Measurements from ENCODE around the gene BEND6.

The BEND6 gene

GRCh38 chr6:56963793-56964192 is 8.9 kb downstream of the BEND6 start:
- Histone ChIP-seq H4K20me1 (ENCODE audit: insufficient read depth, low read length, poor library complexity, severe bottlenecking) (no peaks in the 10 kb centered on the region), H3K27me3 (ENCODE audit: insufficient read depth, low read length, poor library complexity, severe bottlenecking) (no peaks in the 10 kb centered on the region), H3K79me2 (ENCODE audit: insufficient read depth, low read length) (no peaks in the 10 kb centered on the region), H3K9me2 (replicated peaks; ENCODE audit: low read depth, low read length) (no peaks in the 10 kb centered on the region), H3K4me3 (ENCODE audit: low read length, poor library complexity, severe bottlenecking) (no peak overlapping the region), H3K4me2 (ENCODE audit: low read depth, low read length, poor library complexity, severe bottlenecking) (no peak overlapping the region), H3K4me1 (ENCODE audit: insufficient read depth, low read length, poor library complexity, severe bottlenecking) (peaks cover 36% of the 10 kb centered on the region), H3K9me3 (ENCODE audit: insufficient read depth, low read depth, low read length) (no peaks in the 10 kb centered on the region), H3K36me3 (ENCODE audit: insufficient read depth, low read length) (no peaks in the 10 kb centered on the region), H3F3A (ENCODE audit: low read depth) (no peaks in the 10 kb centered on the region), H2AFZ (ENCODE audit: low read length) (no peak overlapping the region), H3K9ac (ENCODE audit: low read depth, low read length, poor library complexity, severe bottlenecking) (no peak overlapping the region)
- TF ChIP-seq, protein P1, sequence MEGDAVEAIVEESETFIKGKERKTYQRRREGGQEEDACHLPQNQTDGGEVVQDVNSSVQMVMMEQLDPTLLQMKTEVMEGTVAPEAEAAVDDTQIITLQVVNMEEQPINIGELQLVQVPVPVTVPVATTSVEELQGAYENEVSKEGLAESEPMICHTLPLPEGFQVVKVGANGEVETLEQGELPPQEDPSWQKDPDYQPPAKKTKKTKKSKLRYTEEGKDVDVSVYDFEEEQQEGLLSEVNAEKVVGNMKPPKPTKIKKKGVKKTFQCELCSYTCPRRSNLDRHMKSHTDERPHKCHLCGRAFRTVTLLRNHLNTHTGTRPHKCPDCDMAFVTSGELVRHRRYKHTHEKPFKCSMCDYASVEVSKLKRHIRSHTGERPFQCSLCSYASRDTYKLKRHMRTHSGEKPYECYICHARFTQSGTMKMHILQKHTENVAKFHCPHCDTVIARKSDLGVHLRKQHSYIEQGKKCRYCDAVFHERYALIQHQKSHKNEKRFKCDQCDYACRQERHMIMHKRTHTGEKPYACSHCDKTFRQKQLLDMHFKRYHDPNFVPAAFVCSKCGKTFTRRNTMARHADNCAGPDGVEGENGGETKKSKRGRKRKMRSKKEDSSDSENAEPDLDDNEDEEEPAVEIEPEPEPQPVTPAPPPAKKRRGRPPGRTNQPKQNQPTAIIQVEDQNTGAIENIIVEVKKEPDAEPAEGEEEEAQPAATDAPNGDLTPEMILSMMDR (conservative IDR thresholded peaks at IDR 0.05; ENCODE audit: low read length) = no peak
- TF ChIP-seq EZH2phosphoT487 (IDR thresholded peaks at IDR 0.05; ENCODE audit: borderline replicate concordance) = no peak

DNA sequence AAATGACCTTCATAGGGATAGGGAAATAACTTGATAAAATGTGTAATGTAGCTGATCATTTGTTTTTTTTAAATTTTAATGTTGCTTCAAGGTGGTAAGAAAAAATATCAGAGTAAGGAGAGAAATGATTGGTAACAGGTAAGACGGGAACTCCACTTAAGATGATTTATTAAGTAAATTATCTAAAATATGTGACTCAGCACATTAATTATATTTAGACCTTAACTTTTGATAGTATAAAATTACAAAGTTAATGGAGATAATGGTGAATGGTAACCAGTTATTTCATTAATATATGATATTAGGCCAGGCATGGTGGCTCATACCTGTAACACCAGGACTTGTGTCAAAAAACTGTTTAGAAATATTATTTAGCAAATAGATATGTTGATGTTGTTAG is 10.2 kb downstream of the BEND6 start:
- no peaks in the 10 kb centered on the region for H3K9me3 ChIP-seq (ENCODE audit: insufficient read depth, low read depth, low read length)
- H3K79me2 ChIP-seq (ENCODE audit: insufficient read depth, low read length) = no peaks in the 10 kb centered on the region
- no peaks in the 10 kb centered on the region for H3K9me2 ChIP-seq (replicated peaks; ENCODE audit: low read depth, low read length)
- H3K4me3 ChIP-seq (ENCODE audit: low read length, poor library complexity, severe bottlenecking) = no peak overlapping the region
- no peaks in the 10 kb centered on the region for H3K27me3 ChIP-seq (ENCODE audit: insufficient read depth, low read length, poor library complexity, severe bottlenecking)
- no peaks in the 10 kb centered on the region for H3F3A ChIP-seq (ENCODE audit: low read depth)
- peaks cover 31% of the 10 kb centered on the region for H3K4me1 ChIP-seq (ENCODE audit: insufficient read depth, low read length, poor library complexity, severe bottlenecking)
- H3K9ac ChIP-seq (ENCODE audit: low read depth, low read length, poor library complexity, severe bottlenecking) = no peak overlapping the region
- no peaks in the 10 kb centered on the region for H3K36me3 ChIP-seq (ENCODE audit: insufficient read depth, low read length)
- H3K4me2 ChIP-seq (ENCODE audit: low read depth, low read length, poor library complexity, severe bottlenecking) = no peak overlapping the region
- TF ChIP-seq, protein P1 (conservative IDR thresholded peaks at IDR 0.05; ENCODE audit: low read length) = no peak
- no peak for TF ChIP-seq EZH2phosphoT487 (IDR thresholded peaks at IDR 0.05; ENCODE audit: borderline replicate concordance)
- no peak overlapping the region for H2AFZ ChIP-seq (ENCODE audit: low read length)
- no peaks in the 10 kb centered on the region for H4K20me1 ChIP-seq (ENCODE audit: insufficient read depth, low read length, poor library complexity, severe bottlenecking)

- Histone ChIP-seq H4K20me1 (ENCODE audit: insufficient read depth, low read length, poor library complexity, severe bottlenecking) (no peaks in the 10 kb centered on the region), H3K79me2 (ENCODE audit: insufficient read depth, low read length) (no peaks in the 10 kb centered on the region), H3K36me3 (ENCODE audit: insufficient read depth, low read length) (no peaks in the 10 kb centered on the region), H3K9me2 (replicated peaks; ENCODE audit: low read depth, low read length) (no peaks in the 10 kb centered on the region), H3K27me3 (ENCODE audit: insufficient read depth, low read length, poor library complexity, severe bottlenecking) (no peaks in the 10 kb centered on the region), H3K9ac (ENCODE audit: low read depth, low read length, poor library complexity, severe bottlenecking) (no peak overlapping the region), H3K4me2 (ENCODE audit: low read depth, low read length, poor library complexity, severe bottlenecking) (no peak overlapping the region), H3F3A (ENCODE audit: low read depth) (no peaks in the 10 kb centered on the region), H3K9me3 (ENCODE audit: insufficient read depth, low read depth, low read length) (no peaks in the 10 kb centered on the region), H3K4me1 (ENCODE audit: insufficient read depth, low read length, poor library complexity, severe bottlenecking) (no peaks in the 10 kb centered on the region), H3K4me3 (ENCODE audit: low read length, poor library complexity, severe bottlenecking) (no peak overlapping the region), H2AFZ (ENCODE audit: low read length) (no peak overlapping the region)
- TF ChIP-seq, protein P1 (conservative IDR thresholded peaks at IDR 0.05; ENCODE audit: low read length) = no peak
- no peak for TF ChIP-seq EZH2phosphoT487 (IDR thresholded peaks at IDR 0.05; ENCODE audit: borderline replicate concordance)
These were observed 15.9 kb downstream of the BEND6 start for GRCh38 chr6:56970849-56971248.
